HFF-Myc (cell line): ENCODE results near the gene C21orf58.

Experiments used
- DNase-seq: peaks from one replicate; pipeline ENCODE4 v3.0.0-alpha.2; 2011; ENCODE audit warnings: low read depth; ENCODE audit errors: extremely low read depth
- H3K4me3 ChIP-seq: replicated peaks from 2 replicates; pipeline ENCODE4 v1.5.1; 2011; ENCODE audit warnings: low read depth, mild to moderate bottlenecking, control low read depth, low read length
- CTCF ChIP-seq: IDR thresholded peaks from 2 replicates; pipeline ENCODE4 v1.5.1; 2012; ENCODE audit warnings: mild to moderate bottlenecking, low read depth, low read length, control low read depth; ENCODE audit errors: missing control alignments

C21orf58 gene

GRCh38 chr21:46274797-46275390, 48.8 kb downstream of the C21orf58 start:
- H3K4me3 ChIP-seq = no peak overlapping the region
- TF ChIP-seq CTCF = no peak
- DNase-seq = no peak

GRCh38 chr21:46273341-46273740, 50.3 kb downstream of the C21orf58 start:
- DNase-seq = no peak
- TF ChIP-seq CTCF = no peak
- H3K4me3 ChIP-seq = no peak overlapping the region

- DNase-seq = no peak
- TF ChIP-seq CTCF = no peak
- no peak overlapping the region for H3K4me3 ChIP-seq
Observed at GRCh38 chr21:46269466-46269865, 54.2 kb downstream of the C21orf58 start.

GRCh38 chr21:46268371-46268770, 55.3 kb downstream of the C21orf58 start:
- no peak overlapping the region for H3K4me3 ChIP-seq
- no peak for DNase-seq
- TF ChIP-seq CTCF = no peak

- H3K4me3 ChIP-seq = no peak overlapping the region
- no peak for DNase-seq
- TF ChIP-seq CTCF = no peak
Observed at GRCh38 chr21:46266946-46267345, 56.7 kb downstream of the C21orf58 start.

GRCh38 chr21:46265736-46266525, 57.7 kb downstream of the C21orf58 start:
- DNase-seq = no peak
- TF ChIP-seq CTCF = no peak
- H3K4me3 ChIP-seq = no peak overlapping the region

GRCh38 chr21:46264690-46265144, 59.0 kb downstream of the C21orf58 start:
- TF ChIP-seq CTCF = no peak
- no peak overlapping the region for H3K4me3 ChIP-seq
- no peak for DNase-seq
